Measurements from ENCODE around the gene DOCK2. TPM values are rescaled to one million over a fixed set of nuclear protein-coding genes. Genes with fewer than 3 reads are reported as not detected.

Gene DOCK2
- total and polyA plus RNA-seq, 2 of the 8 experiments (the other 6 are each of a cell fraction or from before 2014, with no cell fraction given) = 3.9 to 5.7 TPM

- TF ChIP-seq TBP (IDR thresholded peaks at IDR 0.05; ENCODE audit: low read depth, low read length) (no peak), YY1 (IDR thresholded peaks at IDR 0.05; ENCODE audit: low read depth, low read length) (no peak)
These were observed 480.7 kb downstream of the DOCK2 start (continued) for GRCh38 chr5:170117736-170118135.
